Natural killer cell treated with Interleukin-12 subunit alpha and Interleukin-12 subunit beta and Interleukin-15 and Interleukin-18, amount 100 ng/mL, for 72 hours (primary cell): ENCODE data around the gene ABCA4. TPM values are rescaled to one million over a fixed set of nuclear protein-coding genes. Genes with fewer than 3 reads are reported as not detected.

ENCODE experiments used
- ATAC-seq, 2 donors: fragments of 150-1000 bp; cut with Tn5 transposase in 1 of 2; sonication (Bioruptor Pico), chemical (Tn5 transposase) in 1 of 2; 2 replicates each; pipeline ENCODE4 v1.10.0; 2021
- DNase-seq: peaks from one replicate; pipeline ENCODE4 v3.0.0; 2022; ENCODE audit warnings: low spot score
- H3K27ac Mint-ChIP-seq, 2 donors: 1 replicate in 1 of 2; 2 replicates in 1 of 2; pipeline ENCODE4 v1.8.0; 2022; ENCODE audit warnings: mixed read lengths in 2 of 2, mild to moderate bottlenecking in 1 of 2, moderate library complexity in 1 of 2
- H3K27me3 Mint-ChIP-seq, 2 donors: 1 replicate in 1 of 2; 2 replicates in 1 of 2; pipeline ENCODE4 v1.8.0; 2022; ENCODE audit warnings: mixed read lengths in 2 of 2
- H3K36me3 Mint-ChIP-seq: one replicate; pipeline ENCODE4 v1.8.0; 2022; ENCODE audit warnings: mixed read lengths
- H3K4me1 Mint-ChIP-seq, 2 donors: 1 replicate in 1 of 2; 2 replicates in 1 of 2; pipeline ENCODE4 v1.8.0; 2022; ENCODE audit warnings: low read depth in 2 of 2, mixed read lengths in 2 of 2, mild to moderate bottlenecking in 1 of 2
- H3K4me3 Mint-ChIP-seq: one replicate; pipeline ENCODE4 v1.8.0; 2022; ENCODE audit warnings: mixed read lengths
- H3K9me3 Mint-ChIP-seq: 2 replicates; pipeline ENCODE4 v1.8.0; 2022; ENCODE audit warnings: mixed read lengths
- total RNA-seq, 2 donors: library from RNA; stranded (reverse); gene quantifications; one replicate each; pipeline ENCODE4 v1.2.3, GENCODE V29; 2022

ABCA4 gene
- total RNA-seq, 2 donors from 2014 or later: not detected

- Mint-ChIP-seq H3K4me1 (no peaks in the 10 kb centered on the region), H3K9me3 (no peaks in the 10 kb centered on the region), H3K27ac (no peak overlapping the region), H3K36me3 (no peaks in the 10 kb centered on the region), H3K27me3 (peaks cover 6 to 14% of the 10 kb centered on the region in 2 donors), H3K4me3 (no peak overlapping the region)
- no peak for ATAC-seq
- DNase-seq: no peak
Measured at GRCh38 chr1:94142583-94142982, 21.6 kb upstream of the ABCA4 start.

GRCh38 chr1:94142022-94142421, 21.1 kb upstream of the ABCA4 start:
- H3K4me1 Mint-ChIP-seq: no peaks in the 10 kb centered on the region
- peaks cover 6 to 17% of the 10 kb centered on the region in 2 donors for H3K27me3 Mint-ChIP-seq

GRCh38 chr1:94132111-94132510, 11.2 kb upstream of the ABCA4 start:
- no peak overlapping the region for H3K27ac Mint-ChIP-seq
- H3K36me3 Mint-ChIP-seq: no peaks in the 10 kb centered on the region
- H3K4me1 Mint-ChIP-seq: no peaks in the 10 kb centered on the region
- H3K9me3 Mint-ChIP-seq: no peaks in the 10 kb centered on the region
- DNase-seq (no peak), ATAC-seq (no peak)
- H3K27me3 Mint-ChIP-seq: peaks cover 25% of the 10 kb centered on the region in 2 donors
- no peak overlapping the region for H3K4me3 Mint-ChIP-seq

More at GRCh38 chr1:94142022-94142421, 21.1 kb upstream of the ABCA4 start:
- H3K36me3 Mint-ChIP-seq: no peaks in the 10 kb centered on the region
- H3K4me3 Mint-ChIP-seq: no peak overlapping the region
- no peak overlapping the region for H3K27ac Mint-ChIP-seq
- no peaks in the 10 kb centered on the region for H3K9me3 Mint-ChIP-seq
- no peak for DNase-seq
- ATAC-seq: no peak

- H3K9me3 Mint-ChIP-seq: no peaks in the 10 kb centered on the region
Measured at GRCh38 chr1:94130851-94131595, 10.1 kb upstream of the ABCA4 start.

GRCh38 chr1:94126651-94127050, 5.7 kb upstream of the ABCA4 start:
- H3K27me3 Mint-ChIP-seq: peaks cover 13 to 23% of the 10 kb centered on the region in 2 donors
- DNase-seq (no peak), ATAC-seq (no peak)
- H3K4me3 Mint-ChIP-seq: no peak overlapping the region
- H3K27ac Mint-ChIP-seq: no peak overlapping the region
- H3K36me3 Mint-ChIP-seq: no peaks in the 10 kb centered on the region
- H3K9me3 Mint-ChIP-seq: no peaks in the 10 kb centered on the region
- peaks cover 0 to 3% of the 10 kb centered on the region in 2 donors for H3K4me1 Mint-ChIP-seq

More at GRCh38 chr1:94130851-94131595, 10.1 kb upstream of the ABCA4 start:
- Mint-ChIP-seq H3K36me3 (no peaks in the 10 kb centered on the region), H3K27ac (no peak overlapping the region), H3K4me1 (no peaks in the 10 kb centered on the region), H3K4me3 (no peak overlapping the region), H3K27me3 (peaks cover 14 to 20% of the 10 kb centered on the region in 2 donors)
- ATAC-seq (no peak), DNase-seq (no peak)

- Mint-ChIP-seq H3K9me3 (no peaks in the 10 kb centered on the region), H3K27me3 (peaks cover 10 to 31% of the 10 kb centered on the region in 2 donors), H3K27ac (no peak overlapping the region), H3K4me3 (no peak overlapping the region), H3K36me3 (no peaks in the 10 kb centered on the region), H3K4me1 (peaks cover 0 to 3% of the 10 kb centered on the region in 2 donors)
- DNase-seq: no peak
- no peak for ATAC-seq
Measured at GRCh38 chr1:94125551-94126514, 4.9 kb upstream of the ABCA4 start.

- Mint-ChIP-seq H3K9me3 (no peaks in the 10 kb centered on the region), H3K4me1 (peaks cover 0 to 3% of the 10 kb centered on the region in 2 donors), H3K27ac (no peak overlapping the region), H3K4me3 (no peak overlapping the region), H3K36me3 (no peaks in the 10 kb centered on the region), H3K27me3 (peaks cover 15 to 35% of the 10 kb centered on the region in 2 donors)
- no peak for ATAC-seq
- no peak for DNase-seq
Measured at GRCh38 chr1:94124538-94124937, 3.6 kb upstream of the ABCA4 start.

- Mint-ChIP-seq H3K9me3 (no peaks in the 10 kb centered on the region), H3K27ac (no peak overlapping the region), H3K36me3 (no peaks in the 10 kb centered on the region), H3K4me3 (no peak overlapping the region), H3K4me1 (peaks cover 0 to 3% of the 10 kb centered on the region in 2 donors), H3K27me3 (peaks cover 7 to 26% of the 10 kb centered on the region in 2 donors)
- no peak for DNase-seq
- no peak for ATAC-seq
Measured at GRCh38 chr1:94122201-94122970, 1.4 kb upstream of the ABCA4 start.

GRCh38 chr1:94121411-94121821, 468 bp upstream of the ABCA4 start:
- Mint-ChIP-seq H3K36me3 (no peaks in the 10 kb centered on the region), H3K4me1 (peaks cover 0 to 3% of the 10 kb centered on the region in 2 donors), H3K9me3 (no peaks in the 10 kb centered on the region), H3K27ac (no peak overlapping the region), H3K27me3 (peaks cover 7 to 26% of the 10 kb centered on the region in 2 donors), H3K4me3 (no peak overlapping the region)
- DNase-seq: no peak
- no peak for ATAC-seq

- Mint-ChIP-seq H3K4me1 (peaks cover 0 to 3% of the 10 kb centered on the region in 2 donors), H3K36me3 (no peaks in the 10 kb centered on the region), H3K4me3 (no peak overlapping the region), H3K27ac (no peak overlapping the region), H3K27me3 (peaks cover 7 to 26% of the 10 kb centered on the region in 2 donors), H3K9me3 (no peaks in the 10 kb centered on the region)
- ATAC-seq (no peak), DNase-seq (no peak)
Measured at GRCh38 chr1:94120570-94120901, 412 bp downstream of the ABCA4 start.

- H3K27ac Mint-ChIP-seq: no peak overlapping the region
Measured at GRCh38 chr1:94119796-94120569, 965 bp downstream of the ABCA4 start.

GRCh38 chr1:94119306-94119705, 1.6 kb downstream of the ABCA4 start:
- Mint-ChIP-seq H3K27me3 (peaks cover 10 to 35% of the 10 kb centered on the region in 2 donors), H3K27ac (no peak overlapping the region), H3K4me3 (no peak overlapping the region), H3K4me1 (no peaks in the 10 kb centered on the region), H3K9me3 (no peaks in the 10 kb centered on the region), H3K36me3 (no peaks in the 10 kb centered on the region)
- DNase-seq (no peak), ATAC-seq (peak in 1 of 2 donors; percentile 17)

More at GRCh38 chr1:94119796-94120569, 965 bp downstream of the ABCA4 start:
- ATAC-seq (no peak), DNase-seq (no peak)
- Mint-ChIP-seq H3K36me3 (no peaks in the 10 kb centered on the region), H3K4me1 (peaks cover 0 to 3% of the 10 kb centered on the region in 2 donors), H3K9me3 (no peaks in the 10 kb centered on the region), H3K4me3 (no peak overlapping the region), H3K27me3 (peaks cover 9 to 32% of the 10 kb centered on the region in 2 donors)

- no peaks in the 10 kb centered on the region for H3K4me1 Mint-ChIP-seq
- DNase-seq: no peak
- no peak for ATAC-seq
- H3K36me3 Mint-ChIP-seq: no peaks in the 10 kb centered on the region
- H3K27ac Mint-ChIP-seq: peak overlapping the region in 1 of 2 donors; percentile 9
- no peak overlapping the region for H3K4me3 Mint-ChIP-seq
- no peaks in the 10 kb centered on the region for H3K9me3 Mint-ChIP-seq
- H3K27me3 Mint-ChIP-seq: peaks cover 13 to 35% of the 10 kb centered on the region in 2 donors
Measured at GRCh38 chr1:94118471-94118870, 2.5 kb downstream of the ABCA4 start.
